ENCODE data around the gene ICA1L.
"Not testable (repeated sequence)": the region's sequence is repeated elsewhere in the genome, so short reads cannot be mapped to it uniquely, and the experiment has no call there.

ICA1L gene

GRCh38 chr2:202818321-202818720 lies 53.2 kb downstream of the ICA1L start:
- H3K4me3 ChIP-seq (replicated peaks in 1 of 2; ENCODE audit: low read depth in 2 of 2, low read length in 2 of 2) = no peak overlapping the region
- DNase-seq (ENCODE audit: low read depth in 2 of 2) = no peak
- TF ChIP-seq, protein P1, sequence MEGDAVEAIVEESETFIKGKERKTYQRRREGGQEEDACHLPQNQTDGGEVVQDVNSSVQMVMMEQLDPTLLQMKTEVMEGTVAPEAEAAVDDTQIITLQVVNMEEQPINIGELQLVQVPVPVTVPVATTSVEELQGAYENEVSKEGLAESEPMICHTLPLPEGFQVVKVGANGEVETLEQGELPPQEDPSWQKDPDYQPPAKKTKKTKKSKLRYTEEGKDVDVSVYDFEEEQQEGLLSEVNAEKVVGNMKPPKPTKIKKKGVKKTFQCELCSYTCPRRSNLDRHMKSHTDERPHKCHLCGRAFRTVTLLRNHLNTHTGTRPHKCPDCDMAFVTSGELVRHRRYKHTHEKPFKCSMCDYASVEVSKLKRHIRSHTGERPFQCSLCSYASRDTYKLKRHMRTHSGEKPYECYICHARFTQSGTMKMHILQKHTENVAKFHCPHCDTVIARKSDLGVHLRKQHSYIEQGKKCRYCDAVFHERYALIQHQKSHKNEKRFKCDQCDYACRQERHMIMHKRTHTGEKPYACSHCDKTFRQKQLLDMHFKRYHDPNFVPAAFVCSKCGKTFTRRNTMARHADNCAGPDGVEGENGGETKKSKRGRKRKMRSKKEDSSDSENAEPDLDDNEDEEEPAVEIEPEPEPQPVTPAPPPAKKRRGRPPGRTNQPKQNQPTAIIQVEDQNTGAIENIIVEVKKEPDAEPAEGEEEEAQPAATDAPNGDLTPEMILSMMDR (IDR thresholded peaks at IDR 0.05; ENCODE audit: low read depth, low read length) = no peak

DNA sequence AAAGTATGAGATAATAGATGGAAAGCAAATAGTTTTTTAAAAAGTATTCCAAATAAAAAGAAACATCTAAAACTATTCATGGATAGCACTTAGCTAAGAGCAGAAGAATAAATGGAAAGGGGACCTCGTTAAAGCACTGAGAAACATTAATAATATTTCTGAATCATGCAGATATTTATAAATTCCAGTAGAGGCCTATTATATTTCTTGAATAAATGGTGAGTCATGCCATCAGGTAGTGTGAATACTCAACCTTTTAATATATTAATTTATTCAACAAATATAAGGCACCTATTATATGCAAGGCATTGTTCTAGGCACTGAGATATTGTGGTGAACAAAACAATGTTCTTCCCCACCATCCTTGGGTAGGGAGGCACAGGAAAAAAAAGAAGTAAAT lies 53.8 kb downstream of the ICA1L start:
- DNase-seq (ENCODE audit: low read depth in 2 of 2) = no peak
- H3K4me3 ChIP-seq (replicated peaks in 1 of 2; ENCODE audit: low read depth in 2 of 2, low read length in 2 of 2) = no peak overlapping the region
- TF ChIP-seq, protein P1 (IDR thresholded peaks at IDR 0.05; ENCODE audit: low read depth, low read length) = no peak

GRCh38 chr2:202815548-202816360 lies 55.8 kb downstream of the ICA1L start:
- TF ChIP-seq, protein P1 (IDR thresholded peaks at IDR 0.05; ENCODE audit: low read depth, low read length) = no peak
- peak; percentile 43 to 67 for DNase-seq (ENCODE audit: low read depth in 2 of 2)
- no peak overlapping the region for H3K4me3 ChIP-seq (replicated peaks in 1 of 2; ENCODE audit: low read depth in 2 of 2, low read length in 2 of 2)

DNA sequence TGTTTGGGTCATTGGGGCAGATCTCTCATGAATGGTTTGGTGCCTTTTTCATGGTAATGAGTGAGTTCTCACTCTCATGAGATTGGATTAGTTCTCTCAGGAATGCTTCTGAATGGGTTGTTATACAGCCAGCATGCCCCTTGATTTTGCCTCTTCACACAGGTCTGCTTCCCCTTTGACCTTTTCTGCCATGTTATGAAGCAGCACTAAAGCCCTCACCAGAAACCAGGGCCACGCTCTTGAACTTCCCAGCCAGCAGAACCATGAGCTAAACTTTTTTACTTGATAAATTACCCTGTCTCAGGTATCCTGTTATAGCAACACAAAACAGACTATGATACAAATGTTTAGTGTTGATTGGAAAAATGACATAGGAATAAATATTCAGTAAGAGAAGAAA lies 57.3 kb downstream of the ICA1L start:
- H3K4me3 ChIP-seq (replicated peaks in 1 of 2; ENCODE audit: low read depth in 2 of 2, low read length in 2 of 2) = no peak overlapping the region
- no peak for DNase-seq (ENCODE audit: low read depth in 2 of 2)
- TF ChIP-seq, protein P1 (IDR thresholded peaks at IDR 0.05; ENCODE audit: low read depth, low read length) = no peak

GRCh38 chr2:202813387-202813786 lies 58.2 kb downstream of the ICA1L start:
- TF ChIP-seq, protein P1 (IDR thresholded peaks at IDR 0.05; ENCODE audit: low read depth, low read length) = no peak
- no peak overlapping the region for H3K4me3 ChIP-seq (replicated peaks in 1 of 2; ENCODE audit: low read depth in 2 of 2, low read length in 2 of 2)
- DNase-seq (ENCODE audit: low read depth in 2 of 2) = no peak

DNA sequence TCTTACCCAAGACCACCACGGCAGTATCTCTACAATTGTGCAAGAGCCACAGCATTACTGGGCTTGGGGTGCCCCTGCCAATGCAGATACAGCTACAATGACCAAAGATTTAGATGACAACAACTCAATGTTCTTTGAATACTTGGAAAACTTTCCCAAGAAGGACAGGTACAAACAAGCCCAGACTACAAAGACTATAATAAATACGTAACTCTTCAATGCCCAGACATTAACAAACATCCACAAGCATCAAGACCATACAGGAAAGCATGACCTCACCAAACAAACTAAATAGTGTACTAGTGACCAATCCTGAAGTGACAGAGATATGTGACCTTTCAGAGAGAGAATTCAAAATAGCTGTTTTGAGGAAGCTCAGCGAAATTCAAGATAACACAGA lies 62.8 kb downstream of the ICA1L start:
- DNase-seq (ENCODE audit: low read depth in 2 of 2) = no peak
- TF ChIP-seq, protein P1 (IDR thresholded peaks at IDR 0.05; ENCODE audit: low read depth, low read length) = no peak
- H3K4me3 ChIP-seq (replicated peaks in 1 of 2; ENCODE audit: low read depth in 2 of 2, low read length in 2 of 2) = no peak overlapping the region

- H3K4me3 ChIP-seq (replicated peaks in 1 of 2; ENCODE audit: low read depth in 2 of 2, low read length in 2 of 2) = not testable (repeated sequence)
- peak; percentile 83 to 98 for DNase-seq (ENCODE audit: low read depth in 2 of 2)
Measured at GRCh38 chr2:202807431-202808138, 64.0 kb downstream of the ICA1L start.

DNA sequence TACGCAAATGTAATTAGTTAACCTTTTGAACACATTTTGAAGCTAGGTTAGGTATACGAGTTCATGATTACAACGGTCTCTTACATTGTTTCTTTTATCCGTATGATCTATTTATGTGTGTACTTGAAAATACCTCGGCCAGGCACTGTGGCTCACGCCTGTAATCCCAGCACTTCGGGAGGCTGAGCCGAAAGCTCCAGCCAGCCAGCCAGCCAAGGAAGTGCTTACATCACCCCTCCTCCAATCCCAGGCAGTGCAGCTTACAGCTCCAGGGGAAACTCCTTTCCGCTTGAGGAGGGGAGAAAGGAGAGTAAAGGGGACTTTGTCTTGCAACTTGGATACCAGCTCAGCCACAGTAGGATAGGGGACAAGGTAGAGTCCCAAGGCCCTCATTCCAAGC lies 65.7 kb downstream of the ICA1L start:
- H3K4me3 ChIP-seq (replicated peaks in 1 of 2; ENCODE audit: low read depth in 2 of 2, low read length in 2 of 2) = not testable (repeated sequence)
- DNase-seq (ENCODE audit: low read depth in 2 of 2) = peak; percentile 49 to 60
